MCF 10A (cell line): ENCODE data around the gene NOL4L. TPM values are rescaled to one million over a fixed set of nuclear protein-coding genes. Genes with fewer than 3 reads are reported as not detected.

Source experiments
- BruUV-seq: library from RNA; stranded (reverse); fragments of 400-500 nt; replicated peaks from 2 replicates; lab custom pipeline; 2021; lab: Mats Ljungman, UMichigan
- CTCF ChIA-PET: fragments of 300-600 bp; sonication (Branson Sonifier 250); formaldehyde crosslinking; extraction: SDS; loops from one replicate; lab custom pipeline; 2021; ENCODE audit warnings: antibody characterized with exemption, inconsistent platforms; lab: Yijun Ruan, JAX
- POLR2A ChIA-PET: fragments of 300-600, 350-650 bp; sonication (Branson Sonifier 250); formaldehyde crosslinking; extraction: SDS; loops from one replicate; lab custom pipeline; 2020; ENCODE audit warnings: antibody characterized with exemption, inconsistent platforms; lab: Yijun Ruan, JAX
- DNase-seq: peaks from one replicate; pipeline ENCODE4 v3.0.0-alpha.2; 2018; ENCODE audit not compliant: unreplicated experiment
- H3K27ac Mint-ChIP-seq: one replicate; pipeline ENCODE4 v1.8.0; 2022; ENCODE audit warnings: mild to moderate bottlenecking, low read depth, mixed read lengths; ENCODE audit not compliant: unreplicated experiment
- H3K27me3 Mint-ChIP-seq: one replicate; pipeline ENCODE4 v1.8.0; 2022; ENCODE audit warnings: mixed read lengths; ENCODE audit not compliant: insufficient read depth, unreplicated experiment
- H3K36me3 Mint-ChIP-seq: one replicate; pipeline ENCODE4 v1.8.0; 2022; ENCODE audit warnings: mild to moderate bottlenecking, moderate library complexity, mixed read lengths; ENCODE audit not compliant: insufficient read depth, unreplicated experiment
- H3K4me1 Mint-ChIP-seq: one replicate; pipeline ENCODE4 v1.8.0; 2022; ENCODE audit warnings: mixed read lengths; ENCODE audit not compliant: insufficient read depth, unreplicated experiment
- H3K4me3 Mint-ChIP-seq: one replicate; pipeline ENCODE4 v1.8.0; 2022; ENCODE audit warnings: mild to moderate bottlenecking, moderate library complexity, mixed read lengths; ENCODE audit not compliant: unreplicated experiment
- H3K9me3 Mint-ChIP-seq: one replicate; pipeline ENCODE4 v1.8.0; 2022; ENCODE audit warnings: mixed read lengths; ENCODE audit not compliant: unreplicated experiment
- intact Hi-C: fragments of 100-400 bp; cut with micrococcal nuclease; formaldehyde crosslinking; loops from 2 replicates; pipeline ENCODE4 v1.14.1; 2022
- total RNA-seq: library from RNA; stranded (reverse); gene quantifications from 2 replicates; pipeline ENCODE4 v1.2.3, GENCODE V29; 2022
- TF ChIP-seq, protein P1 (sequence below): fragments of 200-600 bp; IDR thresholded peaks from one replicate; pipeline ENCODE4 v1.8.0; 2022; ENCODE audit warnings: antibody characterized with exemption, mild to moderate bottlenecking; ENCODE audit not compliant: unreplicated experiment

NOL4L gene
- total RNA-seq, 1 experiment from 2014 or later = 3.3 TPM

DNA sequence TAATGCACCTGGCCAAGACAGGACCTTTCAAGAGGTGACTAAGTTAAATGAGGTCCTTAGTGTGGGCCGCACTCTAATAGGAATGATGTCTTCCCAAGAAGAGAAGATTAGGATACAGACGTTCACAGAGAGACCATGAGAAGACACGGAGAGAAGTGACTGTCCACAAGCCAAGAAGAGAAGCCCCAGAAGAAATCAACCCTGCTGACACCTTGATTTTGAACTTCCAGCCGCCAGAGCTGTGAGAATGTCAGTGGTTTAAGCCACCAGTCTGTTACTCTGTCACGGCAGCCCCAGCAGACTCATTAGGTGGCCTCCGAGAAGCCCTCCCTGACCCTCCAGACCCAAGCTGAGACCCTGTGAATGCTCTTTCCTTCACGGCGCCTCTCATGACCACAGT is 29.5 kb downstream of the NOL4L start:
- Mint-ChIP-seq H3K4me3 (no peak overlapping the region), H3K27ac (no peak overlapping the region), H3K9me3 (no peaks in the 10 kb centered on the region), H3K27me3 (no peaks in the 10 kb centered on the region), H3K4me1 (no peaks in the 10 kb centered on the region), H3K36me3 (no peaks in the 10 kb centered on the region)
- TF ChIP-seq, protein P1, sequence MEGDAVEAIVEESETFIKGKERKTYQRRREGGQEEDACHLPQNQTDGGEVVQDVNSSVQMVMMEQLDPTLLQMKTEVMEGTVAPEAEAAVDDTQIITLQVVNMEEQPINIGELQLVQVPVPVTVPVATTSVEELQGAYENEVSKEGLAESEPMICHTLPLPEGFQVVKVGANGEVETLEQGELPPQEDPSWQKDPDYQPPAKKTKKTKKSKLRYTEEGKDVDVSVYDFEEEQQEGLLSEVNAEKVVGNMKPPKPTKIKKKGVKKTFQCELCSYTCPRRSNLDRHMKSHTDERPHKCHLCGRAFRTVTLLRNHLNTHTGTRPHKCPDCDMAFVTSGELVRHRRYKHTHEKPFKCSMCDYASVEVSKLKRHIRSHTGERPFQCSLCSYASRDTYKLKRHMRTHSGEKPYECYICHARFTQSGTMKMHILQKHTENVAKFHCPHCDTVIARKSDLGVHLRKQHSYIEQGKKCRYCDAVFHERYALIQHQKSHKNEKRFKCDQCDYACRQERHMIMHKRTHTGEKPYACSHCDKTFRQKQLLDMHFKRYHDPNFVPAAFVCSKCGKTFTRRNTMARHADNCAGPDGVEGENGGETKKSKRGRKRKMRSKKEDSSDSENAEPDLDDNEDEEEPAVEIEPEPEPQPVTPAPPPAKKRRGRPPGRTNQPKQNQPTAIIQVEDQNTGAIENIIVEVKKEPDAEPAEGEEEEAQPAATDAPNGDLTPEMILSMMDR = no peak
- CTCF ChIA-PET = interaction anchor here (1.5 kb wide), 1 partner anchor 33 kb away, joined by 5 read pairs; no protein-coding TSS in a partner anchor
- intact Hi-C loops = no loop called here
- no peak for DNase-seq
- no TSS peak for BruUV-seq
- POLR2A ChIA-PET = interaction anchor here (0.7 to 1.1 kb wide), 2 partner anchors 11 to 846 kb away, joined by 3 read pairs; no protein-coding TSS in a partner anchor

GRCh38 chr20:32554965-32555289 is 30.2 kb downstream of the NOL4L start:
- intact Hi-C loops = no loop called here
- CTCF ChIA-PET = interaction anchor here (1.5 kb wide), 1 partner anchor 33 kb away, joined by 5 read pairs; no protein-coding TSS in a partner anchor
- POLR2A ChIA-PET = interaction anchor here (0.7 to 1.2 kb wide), 3 partner anchors 9 to 847 kb away, joined by 3 to 5 read pairs (median 5); no protein-coding TSS in a partner anchor
- no peaks in the 10 kb centered on the region for H3K36me3 Mint-ChIP-seq
- TF ChIP-seq, protein P1 = no peak
- DNase-seq = no peak
- no TSS peak for BruUV-seq
- H3K4me3 Mint-ChIP-seq = no peak overlapping the region
- no peaks in the 10 kb centered on the region for H3K4me1 Mint-ChIP-seq
- no peaks in the 10 kb centered on the region for H3K9me3 Mint-ChIP-seq
- no peaks in the 10 kb centered on the region for H3K27me3 Mint-ChIP-seq
- no peak overlapping the region for H3K27ac Mint-ChIP-seq

- DNase-seq = no peak
- H3K27ac Mint-ChIP-seq = no peak overlapping the region
- no peaks in the 10 kb centered on the region for H3K9me3 Mint-ChIP-seq
- intact Hi-C loops = no loop called here
- POLR2A ChIA-PET = no interaction called here
- BruUV-seq = no TSS peak
- H3K27me3 Mint-ChIP-seq = peaks cover 3% of the 10 kb centered on the region
- H3K4me1 Mint-ChIP-seq = no peaks in the 10 kb centered on the region
- TF ChIP-seq, protein P1 = no peak
- CTCF ChIA-PET = interaction anchor here (1.1 kb wide), 1 partner anchor 31 kb away, joined by 4 read pairs; no protein-coding TSS in a partner anchor
- H3K36me3 Mint-ChIP-seq = no peaks in the 10 kb centered on the region
- H3K4me3 Mint-ChIP-seq = no peak overlapping the region
These were observed 31.5 kb downstream of the NOL4L start for GRCh38 chr20:32553618-32554017.

- CTCF ChIA-PET = interaction anchor here (0.6 to 0.7 kb wide), 3 partner anchors 30 to 235 kb away, joined by 3 read pairs; no protein-coding TSS in a partner anchor
- POLR2A ChIA-PET = no interaction called here
These were observed 33.4 kb downstream of the NOL4L start for GRCh38 chr20:32551693-32552092.

More at GRCh38 chr20:32551693-32552092, 33.4 kb downstream of the NOL4L start:
- DNase-seq = no peak
- Mint-ChIP-seq H3K36me3 (no peaks in the 10 kb centered on the region), H3K4me1 (no peaks in the 10 kb centered on the region), H3K4me3 (no peak overlapping the region), H3K9me3 (no peaks in the 10 kb centered on the region), H3K27me3 (peaks cover 21% of the 10 kb centered on the region), H3K27ac (no peak overlapping the region)
- TF ChIP-seq, protein P1 = no peak
- no TSS peak for BruUV-seq
- intact Hi-C loops = no loop called here
